Neural crest cell (in vitro differentiated cells): ENCODE measurements around the gene ARFIP1. TPM values are rescaled to one million over a fixed set of nuclear protein-coding genes. Genes with fewer than 3 reads are reported as not detected.
A peak's percentile ranks its signal among the peaks of the same experiment; 100 is the strongest.

Source experiments
- DNase-seq: peaks from one replicate; pipeline ENCODE4 v3.0.0; 2021; ENCODE audit warnings: low read depth, mixed read lengths, low spot score
- H3K27ac Mint-ChIP-seq: one replicate; pipeline ENCODE4 v1.8.0; 2021; ENCODE audit warnings: mild to moderate bottlenecking, mixed read lengths; ENCODE audit not compliant: unreplicated experiment
- H3K27me3 Mint-ChIP-seq: 2 replicates; pipeline ENCODE4 v1.8.0; 2021; ENCODE audit warnings: low read depth, mild to moderate bottlenecking, mixed read lengths
- H3K36me3 Mint-ChIP-seq: 2 replicates; pipeline ENCODE4 v1.8.0; 2021; ENCODE audit warnings: low read depth, mild to moderate bottlenecking, mixed read lengths
- H3K4me1 Mint-ChIP-seq: 2 replicates; pipeline ENCODE4 v1.8.0; 2021; ENCODE audit warnings: mixed read lengths
- H3K4me3 Mint-ChIP-seq: one replicate; pipeline ENCODE4 v1.8.0; 2021; ENCODE audit warnings: mild to moderate bottlenecking, mixed read lengths
- H3K9me3 Mint-ChIP-seq: 2 replicates; pipeline ENCODE4 v1.8.0; 2021; ENCODE audit warnings: mixed read lengths
- total RNA-seq: library from RNA; stranded (reverse); gene quantifications from 2 replicates; pipeline ENCODE4 v1.2.1, GENCODE V29; 2021
- TF ChIP-seq, protein P1 (sequence below): fragments of 200-600 bp; sonication (generic); conservative IDR thresholded peaks from 2 replicates; pipeline ENCODE4 v1.5.0; 2021; ENCODE audit warnings: antibody characterized with exemption, mild to moderate bottlenecking

Gene ARFIP1
- total RNA-seq, 1 donor from 2014 or later = 37.4 TPM

DNA sequence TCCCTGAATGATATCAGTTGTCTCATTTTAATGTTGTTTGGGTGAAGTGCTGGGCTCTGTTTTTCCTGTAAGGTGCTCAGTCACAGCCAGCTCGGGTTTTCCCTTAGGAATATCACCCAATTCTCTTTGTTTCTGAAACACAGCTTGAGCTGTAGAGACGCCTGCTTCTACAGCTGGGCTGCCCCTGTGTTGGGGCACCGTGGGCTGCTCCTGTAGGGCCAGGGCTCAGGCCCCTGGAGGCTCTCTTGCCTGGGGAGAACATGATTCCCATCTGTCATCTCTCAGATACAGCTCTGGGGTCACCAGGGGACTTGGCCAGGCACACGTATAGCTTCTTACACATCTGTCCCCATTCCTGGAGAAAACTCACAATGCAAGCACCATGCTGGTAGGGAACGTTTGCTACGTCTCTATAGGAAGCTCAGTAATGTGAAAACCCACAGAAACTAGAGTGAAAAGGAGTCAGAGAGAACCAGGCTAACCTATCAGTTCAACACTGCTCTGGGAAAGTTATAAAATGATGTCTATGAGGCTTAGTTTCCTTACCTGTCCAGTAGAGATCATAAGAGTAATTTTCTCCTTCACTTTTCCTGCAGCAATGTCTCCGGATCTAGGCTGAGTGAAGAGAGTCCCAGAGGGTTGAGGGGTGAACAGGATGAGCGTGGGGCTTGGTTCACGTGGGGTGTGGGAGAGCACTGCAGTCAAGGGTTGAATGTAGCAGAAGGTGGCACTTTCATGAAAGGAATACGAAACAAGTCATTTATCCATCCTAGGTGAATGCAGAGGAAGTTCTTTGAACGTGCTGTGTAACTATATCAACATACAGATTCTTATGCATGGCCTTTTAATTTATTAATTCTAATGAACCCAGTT, 170.9 kb downstream of the ARFIP1 start:
- TF ChIP-seq, protein P1, sequence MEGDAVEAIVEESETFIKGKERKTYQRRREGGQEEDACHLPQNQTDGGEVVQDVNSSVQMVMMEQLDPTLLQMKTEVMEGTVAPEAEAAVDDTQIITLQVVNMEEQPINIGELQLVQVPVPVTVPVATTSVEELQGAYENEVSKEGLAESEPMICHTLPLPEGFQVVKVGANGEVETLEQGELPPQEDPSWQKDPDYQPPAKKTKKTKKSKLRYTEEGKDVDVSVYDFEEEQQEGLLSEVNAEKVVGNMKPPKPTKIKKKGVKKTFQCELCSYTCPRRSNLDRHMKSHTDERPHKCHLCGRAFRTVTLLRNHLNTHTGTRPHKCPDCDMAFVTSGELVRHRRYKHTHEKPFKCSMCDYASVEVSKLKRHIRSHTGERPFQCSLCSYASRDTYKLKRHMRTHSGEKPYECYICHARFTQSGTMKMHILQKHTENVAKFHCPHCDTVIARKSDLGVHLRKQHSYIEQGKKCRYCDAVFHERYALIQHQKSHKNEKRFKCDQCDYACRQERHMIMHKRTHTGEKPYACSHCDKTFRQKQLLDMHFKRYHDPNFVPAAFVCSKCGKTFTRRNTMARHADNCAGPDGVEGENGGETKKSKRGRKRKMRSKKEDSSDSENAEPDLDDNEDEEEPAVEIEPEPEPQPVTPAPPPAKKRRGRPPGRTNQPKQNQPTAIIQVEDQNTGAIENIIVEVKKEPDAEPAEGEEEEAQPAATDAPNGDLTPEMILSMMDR = no peak
- Mint-ChIP-seq H3K4me1 (peaks cover 42% of the 10 kb centered on the region), H3K4me3 (peak overlapping the region; percentile 11), H3K36me3 (peaks cover 21% of the 10 kb centered on the region), H3K27ac (peak overlapping the region; percentile 52), H3K27me3 (peaks cover 2% of the 10 kb centered on the region), H3K9me3 (no peaks in the 10 kb centered on the region)
- no peak for DNase-seq

DNA sequence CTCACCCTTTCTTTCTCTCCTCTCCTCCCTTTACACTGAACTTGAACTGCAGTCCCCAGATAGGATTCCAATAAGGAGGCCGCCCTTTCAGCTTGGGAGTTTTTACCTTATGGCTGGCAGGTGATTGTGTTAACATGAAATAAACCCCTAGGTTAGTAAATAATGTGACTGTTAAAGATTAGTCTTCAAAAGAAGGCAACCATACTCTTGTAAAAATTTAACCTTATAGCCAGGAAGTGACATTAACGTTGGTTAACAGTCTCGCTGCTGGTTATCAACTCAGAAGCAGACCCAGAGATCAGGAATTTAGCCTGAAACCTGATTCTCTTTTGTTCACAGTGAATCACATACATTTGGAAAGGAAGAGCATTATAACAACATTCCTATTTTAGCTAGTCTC, 171.6 kb downstream of the ARFIP1 start:
- no peak overlapping the region for H3K27ac Mint-ChIP-seq
- H3K27me3 Mint-ChIP-seq = peaks cover 2% of the 10 kb centered on the region
- H3K9me3 Mint-ChIP-seq = no peaks in the 10 kb centered on the region
- no peak overlapping the region for H3K4me3 Mint-ChIP-seq
- TF ChIP-seq, protein P1 = no peak
- H3K4me1 Mint-ChIP-seq = peaks cover 44% of the 10 kb centered on the region
- H3K36me3 Mint-ChIP-seq = peaks cover 18% of the 10 kb centered on the region
- DNase-seq = no peak

- H3K27me3 Mint-ChIP-seq = peaks cover 2% of the 10 kb centered on the region
- H3K4me3 Mint-ChIP-seq = no peak overlapping the region
- DNase-seq = no peak
- H3K9me3 Mint-ChIP-seq = no peaks in the 10 kb centered on the region
- no peak overlapping the region for H3K27ac Mint-ChIP-seq
- TF ChIP-seq, protein P1 = no peak
- peaks cover 47% of the 10 kb centered on the region for H3K4me1 Mint-ChIP-seq
- peaks cover 15% of the 10 kb centered on the region for H3K36me3 Mint-ChIP-seq
Measured at GRCh38 chr4:152953514-152953913, 173.8 kb downstream of the ARFIP1 start.

DNA sequence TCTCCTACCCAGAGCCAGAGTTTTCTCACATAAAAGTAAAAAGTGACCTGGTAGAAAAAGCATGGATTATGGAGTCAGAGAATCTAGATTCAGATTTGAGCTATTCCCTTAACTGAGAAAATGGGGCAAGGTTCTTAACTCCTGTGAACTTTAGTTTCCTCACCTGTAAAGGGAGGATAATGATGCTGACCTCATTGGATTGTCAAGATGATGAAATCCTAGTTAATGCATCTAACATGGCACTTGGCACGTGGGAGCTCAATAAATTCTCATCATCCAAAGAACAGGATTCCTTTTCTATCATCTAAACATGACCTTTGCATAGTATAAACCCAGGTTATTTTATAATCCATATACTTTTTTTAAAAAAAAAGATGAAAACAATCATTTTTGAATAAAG, 175.0 kb downstream of the ARFIP1 start:
- Mint-ChIP-seq H3K27ac (no peak overlapping the region), H3K9me3 (no peaks in the 10 kb centered on the region), H3K4me1 (peaks cover 46% of the 10 kb centered on the region), H3K4me3 (no peak overlapping the region), H3K27me3 (peaks cover under 1% of the 10 kb centered on the region), H3K36me3 (peaks cover 15% of the 10 kb centered on the region)
- no peak for DNase-seq
- TF ChIP-seq, protein P1 = no peak

DNA sequence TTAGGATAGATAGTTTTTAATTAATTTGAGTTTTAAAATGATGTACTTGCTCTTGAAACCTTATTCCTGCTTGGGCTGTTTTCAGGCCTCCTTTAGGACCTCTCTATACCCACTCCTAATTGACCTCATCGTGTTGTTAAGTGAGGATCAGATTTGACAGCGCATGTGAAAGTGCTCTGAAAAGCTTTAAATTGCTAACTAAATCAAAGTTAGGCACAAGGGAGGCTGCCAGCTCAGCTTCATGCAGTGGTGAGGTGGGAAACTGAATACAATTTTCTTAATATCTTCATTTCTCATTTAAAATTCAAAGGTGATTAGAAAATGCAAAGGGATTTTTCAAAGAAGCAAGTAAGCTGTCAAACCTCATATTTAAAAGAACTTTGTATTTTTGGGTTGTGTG, 176.4 kb downstream of the ARFIP1 start:
- no peaks in the 10 kb centered on the region for H3K9me3 Mint-ChIP-seq
- H3K4me3 Mint-ChIP-seq = no peak overlapping the region
- peaks cover 43% of the 10 kb centered on the region for H3K4me1 Mint-ChIP-seq
- H3K27ac Mint-ChIP-seq = no peak overlapping the region
- H3K36me3 Mint-ChIP-seq = peaks cover 9% of the 10 kb centered on the region
- DNase-seq = no peak
- TF ChIP-seq, protein P1 = no peak
- H3K27me3 Mint-ChIP-seq = no peaks in the 10 kb centered on the region
